Measurements from ENCODE around the gene TNFSF9. TPM values are rescaled to one million over a fixed set of nuclear protein-coding genes. Genes with fewer than 3 reads are reported as not detected.

Gene TNFSF9
- polyA plus RNA-seq, 1 of the 3 experiments (the other 2 are of a cell fraction): 10.7 TPM

DNA sequence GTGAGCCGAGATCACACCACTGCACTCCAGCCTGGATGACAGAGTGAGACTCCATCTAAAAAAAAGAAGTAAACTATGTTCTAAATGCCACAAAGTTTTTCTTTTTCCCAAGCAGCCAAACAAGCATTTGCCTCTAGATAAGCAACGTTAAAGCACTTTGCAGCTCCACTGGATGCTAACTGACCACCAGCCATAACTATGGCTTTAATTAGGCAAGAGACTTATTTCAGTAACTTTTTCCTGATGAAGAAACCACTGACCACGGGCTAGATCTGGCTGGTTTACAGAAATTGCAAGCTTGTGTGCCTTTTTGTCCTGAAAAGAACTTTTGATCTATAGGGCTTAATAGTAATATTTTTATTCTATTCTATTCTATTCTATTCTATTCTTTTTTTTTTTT, 38.0 kb downstream of the TNFSF9 start:
- no peak overlapping the region for H3K4me2 ChIP-seq
- no peak overlapping the region for H2AFZ ChIP-seq (ENCODE audit: low read depth)
- H3F3A ChIP-seq (replicated peaks; ENCODE audit: insufficient read depth): no peaks in the 10 kb centered on the region
- no peaks in the 10 kb centered on the region for H3K4me1 ChIP-seq (ENCODE audit: control insufficient read depth in 1 of 2, insufficient read depth in 2 of 2, low read depth in 1 of 2, low read length in 1 of 2)
- no peaks in the 10 kb centered on the region for H3K9me2 ChIP-seq
- no peak overlapping the region for H3K4me3 ChIP-seq (ENCODE audit: low read depth in 2 of 2, low read length in 1 of 2)
- TF ChIP-seq SMC3 (IDR thresholded peaks at IDR 0.05; ENCODE audit: low read depth, low read length) (no peak), GABPA (IDR thresholded peaks at IDR 0.05; ENCODE audit: low read depth) (no peak), FOXJ3 (CRISPR knock-in tag; IDR thresholded peaks at IDR 0.05) (no peak), FOXM1 (IDR thresholded peaks at IDR 0.05; ENCODE audit: low read depth) (no peak), RAD21 (IDR thresholded peaks at IDR 0.05; ENCODE audit: low read length) (no peak), MEF2A (IDR thresholded peaks at IDR 0.05; ENCODE audit: borderline replicate concordance, low read depth) (no peak), NFIC (IDR thresholded peaks at IDR 0.05; ENCODE audit: borderline replicate concordance) (no peak), TAF1 (IDR thresholded peaks at IDR 0.05; ENCODE audit: borderline replicate concordance, low read depth, low read length) (no peak), POLR2AphosphoS5 (IDR thresholded peaks at IDR 0.05; ENCODE audit: low read depth, low read length) (no peak), RCOR1 (IDR thresholded peaks at IDR 0.05; ENCODE audit: low read length) (no peak), RFX5 (IDR thresholded peaks at IDR 0.05; ENCODE audit: low read length) (no peak), YY1 (IDR thresholded peaks at IDR 0.05; ENCODE audit: low read depth) (no peak)
- TF ChIP-seq, protein P1, sequence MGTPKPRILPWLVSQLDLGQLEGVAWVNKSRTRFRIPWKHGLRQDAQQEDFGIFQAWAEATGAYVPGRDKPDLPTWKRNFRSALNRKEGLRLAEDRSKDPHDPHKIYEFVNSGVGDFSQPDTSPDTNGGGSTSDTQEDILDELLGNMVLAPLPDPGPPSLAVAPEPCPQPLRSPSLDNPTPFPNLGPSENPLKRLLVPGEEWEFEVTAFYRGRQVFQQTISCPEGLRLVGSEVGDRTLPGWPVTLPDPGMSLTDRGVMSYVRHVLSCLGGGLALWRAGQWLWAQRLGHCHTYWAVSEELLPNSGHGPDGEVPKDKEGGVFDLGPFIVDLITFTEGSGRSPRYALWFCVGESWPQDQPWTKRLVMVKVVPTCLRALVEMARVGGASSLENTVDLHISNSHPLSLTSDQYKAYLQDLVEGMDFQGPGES (IDR thresholded peaks at IDR 0.05; ENCODE audit: low read depth, low read length): no peak
- TF ChIP-seq, protein P2, sequence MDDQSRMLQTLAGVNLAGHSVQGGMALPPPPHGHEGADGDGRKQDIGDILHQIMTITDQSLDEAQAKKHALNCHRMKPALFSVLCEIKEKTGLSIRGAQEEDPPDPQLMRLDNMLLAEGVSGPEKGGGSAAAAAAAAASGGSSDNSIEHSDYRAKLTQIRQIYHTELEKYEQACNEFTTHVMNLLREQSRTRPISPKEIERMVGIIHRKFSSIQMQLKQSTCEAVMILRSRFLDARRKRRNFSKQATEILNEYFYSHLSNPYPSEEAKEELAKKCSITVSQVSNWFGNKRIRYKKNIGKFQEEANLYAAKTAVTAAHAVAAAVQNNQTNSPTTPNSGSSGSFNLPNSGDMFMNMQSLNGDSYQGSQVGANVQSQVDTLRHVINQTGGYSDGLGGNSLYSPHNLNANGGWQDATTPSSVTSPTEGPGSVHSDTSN (IDR thresholded peaks at IDR 0.05): no peak
- TF ChIP-seq, protein P3, sequence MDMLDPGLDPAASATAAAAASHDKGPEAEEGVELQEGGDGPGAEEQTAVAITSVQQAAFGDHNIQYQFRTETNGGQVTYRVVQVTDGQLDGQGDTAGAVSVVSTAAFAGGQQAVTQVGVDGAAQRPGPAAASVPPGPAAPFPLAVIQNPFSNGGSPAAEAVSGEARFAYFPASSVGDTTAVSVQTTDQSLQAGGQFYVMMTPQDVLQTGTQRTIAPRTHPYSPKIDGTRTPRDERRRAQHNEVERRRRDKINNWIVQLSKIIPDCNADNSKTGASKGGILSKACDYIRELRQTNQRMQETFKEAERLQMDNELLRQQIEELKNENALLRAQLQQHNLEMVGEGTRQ (IDR thresholded peaks at IDR 0.05; ENCODE audit: borderline replicate concordance, low read depth, low read length): no peak
- TF ChIP-seq, protein P4, sequence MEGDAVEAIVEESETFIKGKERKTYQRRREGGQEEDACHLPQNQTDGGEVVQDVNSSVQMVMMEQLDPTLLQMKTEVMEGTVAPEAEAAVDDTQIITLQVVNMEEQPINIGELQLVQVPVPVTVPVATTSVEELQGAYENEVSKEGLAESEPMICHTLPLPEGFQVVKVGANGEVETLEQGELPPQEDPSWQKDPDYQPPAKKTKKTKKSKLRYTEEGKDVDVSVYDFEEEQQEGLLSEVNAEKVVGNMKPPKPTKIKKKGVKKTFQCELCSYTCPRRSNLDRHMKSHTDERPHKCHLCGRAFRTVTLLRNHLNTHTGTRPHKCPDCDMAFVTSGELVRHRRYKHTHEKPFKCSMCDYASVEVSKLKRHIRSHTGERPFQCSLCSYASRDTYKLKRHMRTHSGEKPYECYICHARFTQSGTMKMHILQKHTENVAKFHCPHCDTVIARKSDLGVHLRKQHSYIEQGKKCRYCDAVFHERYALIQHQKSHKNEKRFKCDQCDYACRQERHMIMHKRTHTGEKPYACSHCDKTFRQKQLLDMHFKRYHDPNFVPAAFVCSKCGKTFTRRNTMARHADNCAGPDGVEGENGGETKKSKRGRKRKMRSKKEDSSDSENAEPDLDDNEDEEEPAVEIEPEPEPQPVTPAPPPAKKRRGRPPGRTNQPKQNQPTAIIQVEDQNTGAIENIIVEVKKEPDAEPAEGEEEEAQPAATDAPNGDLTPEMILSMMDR (IDR thresholded peaks at IDR 0.05): no peak
- CTCF ChIA-PET: interaction anchor here (0.9 kb wide), 1 partner anchor 9 kb away, joined by 3 read pairs; no protein-coding TSS in a partner anchor
- no peaks in the 10 kb centered on the region for H3K36me3 ChIP-seq (replicated peaks in 1 of 2; ENCODE audit: control insufficient read depth in 1 of 2, insufficient read depth in 2 of 2, low read length in 1 of 2)
- POLR2A ChIA-PET: no interaction called here
- H3K79me2 ChIP-seq (ENCODE audit: insufficient read depth): no peaks in the 10 kb centered on the region
- no peak overlapping the region for H3K9ac ChIP-seq
- no peak overlapping the region for H3K27ac ChIP-seq (ENCODE audit: low read depth in 2 of 2, low read length in 1 of 2)
- peaks cover 11% of the 10 kb centered on the region for H3K9me3 ChIP-seq
- WGBS (ENCODE audit: low lambda C conversion rate): 20% methylated on average over 3 of the region's 3 CpGs
- no peak for DNase-seq
- H3K27me3 ChIP-seq (ENCODE audit: insufficient read depth): peaks cover 20% of the 10 kb centered on the region; the same call in 1 of the 2 replicates
- no peaks in the 10 kb centered on the region for H4K20me1 ChIP-seq (ENCODE audit: insufficient read depth)

All from SK-N-SH (cell line).